HG03521 (cell line): ENCODE measurements around the gene TSPEAR.
"Not testable (repeated sequence)": the region's sequence is repeated elsewhere in the genome, so short reads cannot be mapped to it uniquely, and the experiment has no call there.

ENCODE experiments used
- ATAC-seq: cut with Tn5 transposase; IDR thresholded peaks from one replicate; pipeline ENCODE4 v1.9.1; 2021; ENCODE audit warnings: mild to moderate bottlenecking, moderate library complexity; ENCODE audit not compliant: unreplicated experiment

The TSPEAR gene

DNA sequence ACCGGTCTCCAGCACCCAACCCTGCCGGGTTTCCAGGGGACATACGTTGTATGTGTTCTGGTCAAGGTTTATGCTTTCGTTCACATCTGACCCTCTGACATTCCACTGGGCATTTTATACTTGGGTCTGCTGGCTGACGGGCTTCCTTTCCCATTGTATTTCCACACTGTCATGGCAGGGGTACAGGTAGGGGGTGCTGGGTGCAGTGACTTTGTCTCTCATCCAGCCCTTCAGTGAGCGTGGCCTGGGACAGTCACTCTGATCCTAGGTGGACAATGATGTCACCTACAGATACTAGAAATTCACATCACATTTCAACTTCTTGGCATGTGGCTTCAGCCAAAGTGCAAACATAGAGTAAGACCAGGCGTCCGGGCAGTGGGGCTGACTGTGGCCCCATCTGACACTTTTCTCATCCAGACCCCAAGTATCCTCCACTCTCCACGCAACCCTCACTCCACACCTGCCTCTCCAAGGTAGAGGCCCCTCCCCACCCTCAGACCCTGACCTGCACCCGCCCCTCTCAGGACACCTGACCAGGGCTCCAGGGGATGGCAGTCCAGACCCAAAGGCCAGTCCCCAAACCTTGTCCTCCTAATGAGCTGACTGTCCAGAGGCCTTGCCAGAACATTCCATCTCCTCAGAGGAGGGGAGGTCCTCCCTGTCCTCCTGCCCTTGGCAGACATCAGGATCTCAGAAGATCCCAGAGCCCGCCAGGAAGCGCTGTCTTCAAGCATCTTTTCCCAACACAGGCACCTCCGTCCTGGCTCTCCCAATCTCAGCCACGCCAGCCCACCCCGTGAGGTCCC, 75.0 kb downstream of the TSPEAR start:
- ATAC-seq, result no peak

DNA sequence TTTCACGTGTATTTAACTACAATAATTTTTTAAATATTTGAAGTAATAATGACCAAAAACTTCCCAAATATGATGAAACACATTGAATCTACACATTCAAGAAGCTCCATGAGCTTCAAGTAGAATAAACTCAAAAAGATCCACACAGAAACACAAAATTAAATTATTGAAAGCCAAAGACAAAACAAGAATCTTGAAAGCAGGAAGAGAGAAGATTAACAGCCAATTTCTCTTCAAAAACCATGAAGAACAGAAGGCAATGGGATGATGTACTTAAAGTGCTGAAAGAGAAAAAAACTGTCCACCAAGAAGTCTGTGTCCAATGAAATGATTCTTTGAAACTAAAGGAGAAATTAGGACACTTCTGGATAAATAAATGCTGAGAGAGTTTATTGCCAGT, 79.3 kb downstream of the TSPEAR start:
- no peak for ATAC-seq

DNA sequence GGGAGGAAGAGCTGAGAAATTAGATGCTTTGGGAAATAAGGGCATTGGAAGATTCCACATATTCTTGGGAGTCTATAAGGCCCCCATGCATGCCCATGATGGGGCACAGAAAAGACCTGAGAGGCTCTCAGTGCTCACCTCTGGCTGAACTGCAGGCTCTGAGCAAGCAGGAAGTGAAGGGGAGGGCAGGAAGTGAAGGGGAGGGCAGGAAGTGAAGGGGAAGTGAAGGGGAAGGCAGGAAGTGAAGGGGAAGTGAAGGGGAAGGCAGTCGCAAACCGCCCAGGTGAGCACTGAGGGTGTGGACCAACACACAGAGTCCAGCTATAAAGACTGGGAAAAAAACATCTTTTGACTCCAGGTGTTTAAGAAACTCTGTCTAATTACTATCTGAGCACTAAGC, 80.9 kb downstream of the TSPEAR start:
- ATAC-seq, result no peak

DNA sequence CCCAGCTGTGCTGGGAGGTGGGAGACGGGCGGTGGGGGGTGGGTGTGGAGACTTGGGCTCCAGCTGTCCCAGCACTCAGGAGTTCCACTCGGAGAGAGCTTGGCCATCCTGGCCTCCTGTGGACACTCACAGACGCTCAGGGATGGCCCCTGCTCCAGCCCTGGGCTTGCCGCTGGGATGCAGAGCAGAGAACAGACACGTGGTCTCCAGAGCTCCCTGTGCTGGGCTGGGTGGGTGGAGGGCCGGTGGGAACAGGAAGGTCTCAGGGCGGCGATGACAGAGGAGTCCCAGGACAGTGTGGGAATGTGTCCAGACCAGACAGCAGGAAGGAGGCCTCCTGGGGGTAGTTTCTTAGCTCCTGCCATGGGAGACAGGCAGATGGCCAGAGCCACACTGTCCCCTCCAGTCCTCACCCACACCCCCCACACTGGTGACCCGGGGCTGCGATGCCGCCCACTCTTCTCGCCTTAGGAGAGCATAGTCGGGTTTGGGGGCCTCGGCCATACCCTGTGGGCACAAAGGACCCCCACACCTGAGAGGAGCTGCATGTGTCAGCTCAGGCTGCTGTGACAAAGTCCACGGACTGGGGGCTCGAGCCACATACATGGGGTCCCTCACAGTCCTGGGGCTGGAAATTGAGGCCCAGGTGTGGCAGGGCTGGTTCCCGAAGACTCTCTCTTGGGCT, 82.5 kb downstream of the TSPEAR start:
- no peak for ATAC-seq

DNA sequence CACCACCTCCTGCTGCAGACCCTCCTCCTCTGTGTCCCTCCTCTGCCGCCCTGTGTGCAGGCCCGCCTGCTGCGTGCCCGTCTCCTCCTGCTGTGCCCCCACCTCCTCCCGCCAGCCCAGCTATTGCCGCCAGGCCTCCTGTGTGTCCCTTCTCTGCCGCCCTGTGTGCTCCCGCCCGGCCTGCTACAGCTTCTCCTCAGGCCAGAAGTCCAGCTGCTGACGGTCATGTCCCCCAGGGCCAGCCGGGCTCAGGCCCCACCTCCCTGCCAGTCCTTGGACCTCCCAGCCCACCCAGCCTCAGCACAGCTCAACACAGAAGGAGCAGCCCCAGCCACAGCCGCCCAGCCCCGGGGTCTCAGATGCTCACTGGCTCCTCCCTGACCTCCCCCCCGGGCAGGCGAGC, 83.5 kb downstream of the TSPEAR start:
- ATAC-seq, result not testable (repeated sequence)

DNA sequence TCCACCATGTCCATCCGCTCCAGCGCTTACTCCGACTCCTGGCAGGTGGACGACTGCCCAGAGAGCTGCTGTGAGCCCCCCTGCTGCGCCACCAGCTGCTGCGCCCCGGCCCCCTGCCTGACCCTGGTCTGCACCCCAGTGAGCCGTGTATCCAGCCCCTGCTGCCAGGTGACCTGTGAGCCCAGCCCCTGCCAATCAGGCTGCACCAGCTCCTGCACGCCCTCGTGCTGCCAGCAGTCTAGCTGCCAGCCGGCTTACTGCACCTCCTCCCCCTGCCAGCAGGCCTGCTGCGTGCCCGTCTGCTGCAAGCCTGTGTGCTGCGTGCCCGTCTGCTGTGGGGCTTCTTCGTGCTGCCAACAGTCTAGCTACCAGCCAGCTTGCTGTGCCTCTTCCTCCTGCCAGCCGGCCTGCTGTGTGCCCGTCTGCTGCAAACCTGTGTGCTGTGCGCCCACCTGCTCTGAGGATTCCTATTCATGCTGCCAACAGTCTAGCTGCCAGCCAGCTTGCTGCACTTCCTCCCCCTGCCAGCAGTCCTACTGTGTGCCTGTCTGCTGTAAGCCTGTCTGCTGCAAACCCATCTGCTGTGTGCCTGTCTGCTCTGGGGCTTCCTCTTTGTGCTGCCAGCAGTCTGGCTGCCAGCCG, 84.1 kb downstream of the TSPEAR start:
- not testable (repeated sequence) for ATAC-seq

DNA sequence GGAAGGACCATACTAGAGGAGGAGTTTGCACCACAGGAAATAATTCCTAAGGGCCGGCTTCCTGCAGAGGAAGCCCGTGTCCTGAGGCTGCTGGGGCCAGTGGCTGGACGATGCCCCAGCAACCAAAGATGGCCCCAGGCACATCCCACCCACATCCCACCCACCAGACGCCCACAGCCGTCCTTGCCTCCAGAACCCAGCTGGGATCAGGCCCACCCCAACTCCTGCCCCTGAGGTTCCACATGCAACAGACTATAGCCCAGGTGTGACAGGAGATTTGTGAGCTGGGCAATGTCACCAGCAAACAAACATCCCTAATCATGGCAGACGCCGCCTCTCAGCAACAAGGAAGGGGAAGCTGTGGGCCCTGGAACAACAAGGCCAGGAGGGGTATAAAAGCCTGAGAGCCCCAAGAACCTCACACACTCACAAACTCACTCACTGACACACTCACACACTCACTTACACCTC, 84.7 kb downstream of the TSPEAR start, which contains the start of gene KRTAP10-9:
Gene KRTAP10-9 (plus strand): TSS at position 421 of the 471 bp plus-strand sequence. CDS start 79 bp downstream, outside the sequence.
- ATAC-seq, result no peak

DNA sequence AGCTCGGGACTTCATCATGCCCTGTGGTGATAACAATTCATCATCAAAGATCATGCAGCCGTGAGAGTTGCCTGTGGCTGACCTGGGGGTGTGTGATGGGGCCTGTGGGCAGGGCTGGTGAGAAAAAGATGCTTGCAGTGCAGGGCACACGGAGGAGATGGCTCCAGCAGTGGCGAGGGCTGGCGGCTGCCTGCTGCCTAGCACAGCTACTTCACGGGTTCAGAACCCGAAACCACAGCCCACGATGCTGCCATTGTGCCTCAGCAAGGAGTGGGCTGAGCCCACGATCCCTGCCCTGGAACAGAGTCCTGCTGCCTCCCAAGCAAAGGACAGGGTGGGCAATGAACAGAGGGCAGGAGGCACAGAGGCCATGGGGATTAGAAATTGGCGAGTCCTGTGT, 85.1 kb downstream of the TSPEAR start:
- ATAC-seq, result no peak

DNA sequence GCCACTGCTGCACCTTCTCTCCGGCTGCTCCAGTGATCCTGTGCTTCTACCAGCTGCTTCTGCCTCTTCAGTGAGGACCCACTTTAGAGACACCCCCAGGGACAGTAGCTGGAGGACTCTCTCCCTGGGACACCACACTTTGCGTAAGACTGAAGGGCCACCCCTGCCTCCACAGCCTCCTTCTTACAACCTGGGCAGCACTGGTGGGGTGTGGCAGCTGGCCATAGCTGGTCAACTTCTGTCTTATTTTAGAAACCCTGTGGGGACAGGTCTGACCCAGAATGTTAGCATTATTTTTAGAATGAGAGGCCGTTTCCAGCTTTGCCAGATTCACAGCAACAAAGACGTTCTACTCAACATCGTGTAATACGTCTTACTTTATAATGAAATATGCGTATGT, 85.6 kb downstream of the TSPEAR start:
- ATAC-seq, result no peak

DNA sequence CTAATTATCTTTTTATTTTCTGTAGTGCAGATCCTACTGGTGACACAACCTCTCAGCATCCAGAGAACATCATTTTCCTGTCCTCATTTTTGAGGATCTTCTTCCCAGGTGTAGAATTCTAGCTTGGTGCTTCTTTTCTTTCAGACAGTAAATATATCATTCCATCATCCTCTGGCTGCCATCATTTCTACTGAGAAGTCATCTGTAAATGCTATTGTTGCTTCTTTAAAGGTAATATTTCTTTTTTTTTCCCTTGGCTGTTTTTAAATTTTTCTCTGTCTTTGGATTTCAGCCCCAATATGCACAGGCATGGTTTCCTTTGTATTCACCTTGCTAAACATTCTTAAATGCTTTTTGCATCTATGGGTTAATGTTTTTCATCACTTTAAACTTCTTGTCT, 87.8 kb downstream of the TSPEAR start:
- no peak for ATAC-seq

DNA sequence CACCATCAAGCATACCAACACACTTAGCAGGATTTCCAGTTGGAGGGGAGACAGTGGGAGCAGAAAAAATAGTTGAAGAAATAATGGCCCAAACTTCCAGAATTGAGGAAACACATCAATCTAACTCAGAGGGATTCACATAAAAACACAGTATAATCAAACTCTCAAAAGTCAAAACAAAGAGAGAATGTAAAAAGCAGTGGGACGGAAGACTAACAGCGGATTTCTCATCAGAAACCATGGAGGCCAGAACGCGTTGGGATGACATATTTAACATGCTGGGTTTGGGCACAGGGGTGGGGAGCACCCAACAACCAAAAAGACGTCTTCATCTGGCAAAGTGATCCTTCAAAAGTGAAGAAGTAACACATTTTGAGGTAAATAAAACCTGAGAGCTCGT, 91.5 kb downstream of the TSPEAR start:
- no peak for ATAC-seq

DNA sequence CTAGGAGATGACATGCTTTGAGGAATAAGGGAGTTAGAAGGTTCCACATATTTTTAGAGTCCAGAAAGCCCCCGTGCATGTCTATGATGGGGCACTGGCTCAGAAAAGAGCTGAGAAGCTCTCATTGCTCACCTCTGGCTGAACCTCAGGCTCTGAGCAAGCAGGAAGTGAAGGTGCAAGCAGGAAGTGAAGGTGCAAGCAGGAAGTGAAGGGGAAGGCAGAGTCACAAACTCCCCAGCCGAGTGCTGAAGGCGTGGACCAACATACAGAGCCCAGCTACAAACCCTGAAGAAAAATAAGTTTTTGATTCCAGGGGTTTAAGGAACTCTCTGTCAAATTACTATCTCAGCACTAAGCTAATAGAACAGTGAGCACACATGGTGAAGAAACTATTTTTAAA, 92.5 kb downstream of the TSPEAR start:
- no peak for ATAC-seq

DNA sequence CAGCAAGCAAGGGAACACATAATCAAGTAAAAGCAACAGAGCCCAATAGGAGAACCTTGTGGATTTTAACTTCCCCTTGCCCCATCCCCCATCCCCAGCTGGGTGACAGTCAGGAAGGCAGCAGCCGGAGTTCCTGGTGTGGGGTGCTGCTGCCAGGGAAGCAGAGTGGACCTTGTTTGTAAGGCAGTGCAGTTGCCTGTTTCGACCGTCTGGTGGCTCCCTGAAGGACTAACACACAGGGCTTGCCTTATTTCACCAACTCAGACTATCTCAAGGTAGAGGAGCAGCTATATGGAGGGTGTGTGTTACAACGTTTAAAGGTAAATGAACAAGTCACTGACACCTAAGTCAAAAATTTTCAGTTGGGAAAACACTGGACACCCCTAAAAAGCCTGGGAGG, 92.9 kb downstream of the TSPEAR start:
- no peak for ATAC-seq

DNA sequence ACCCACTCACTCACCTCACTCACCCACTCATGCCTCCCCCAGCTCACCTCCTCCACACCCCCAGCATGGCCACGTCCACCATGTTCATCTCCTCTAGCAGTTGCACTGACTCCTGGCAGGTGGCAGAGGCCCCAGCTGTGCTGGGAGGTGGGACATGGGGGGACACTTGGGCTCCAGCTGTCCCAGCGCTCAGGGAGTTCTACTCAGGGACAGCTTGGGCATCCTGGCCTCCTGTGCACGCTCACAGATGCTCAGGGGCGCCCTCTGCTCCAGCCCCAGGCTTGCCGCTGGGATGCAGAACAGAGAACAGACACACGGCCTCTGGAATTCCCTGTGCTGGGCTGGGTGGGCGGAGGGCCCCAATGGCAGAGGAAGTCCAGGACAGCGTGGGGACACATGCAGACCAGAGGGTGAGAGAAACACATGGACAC, 94.3 kb downstream of the TSPEAR start:
- ATAC-seq, result no peak

DNA sequence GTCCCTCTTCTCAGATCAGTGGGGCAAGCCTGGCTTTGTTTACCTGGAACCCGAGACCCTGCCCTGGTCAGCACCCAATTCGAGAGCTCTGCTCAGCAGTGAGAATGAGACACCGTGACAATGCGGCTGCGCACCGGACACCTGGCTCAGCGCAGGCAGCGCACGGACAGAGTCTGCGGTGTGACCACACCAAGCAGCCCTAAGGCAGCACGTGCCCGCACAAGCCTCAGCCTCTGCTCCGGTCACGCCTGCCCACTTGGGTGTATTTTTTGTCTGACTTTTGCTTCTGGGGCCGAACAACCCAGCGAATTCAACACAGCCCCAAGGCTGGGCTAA, 94.8 kb downstream of the TSPEAR start:
- ATAC-seq, result no peak

DNA sequence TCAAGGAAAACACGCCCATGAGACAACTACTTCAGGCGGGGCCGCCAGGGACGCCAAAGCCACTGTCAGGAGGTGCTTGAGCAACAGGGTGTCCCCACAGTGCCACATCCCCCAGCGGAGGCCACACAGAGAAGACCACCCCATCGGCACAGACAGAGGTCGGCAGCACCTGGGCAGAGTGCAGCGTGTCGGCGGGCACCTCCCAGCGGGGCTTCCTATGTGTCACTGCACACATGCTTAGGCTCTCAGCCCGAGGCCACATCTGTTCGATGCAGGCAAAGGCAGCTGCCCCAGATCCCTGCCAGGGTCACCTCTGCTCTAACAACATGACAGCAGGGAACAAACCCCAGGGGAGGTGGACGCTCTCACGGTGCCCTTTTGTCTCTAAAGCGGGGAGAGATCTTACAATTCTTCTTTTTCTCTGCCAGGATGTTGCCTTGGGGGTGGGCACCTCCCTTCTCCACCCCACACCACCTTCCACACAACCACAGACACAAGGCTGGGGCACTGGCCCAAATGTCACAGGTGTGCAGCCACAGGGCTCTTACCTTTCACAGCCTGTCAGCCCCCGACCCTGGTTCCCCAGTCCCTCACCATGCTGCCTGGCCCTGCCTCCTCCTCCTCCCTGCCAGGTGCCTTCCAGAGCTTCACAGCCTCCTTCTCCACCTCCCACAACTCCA, 95.3 kb downstream of the TSPEAR start:
- no peak for ATAC-seq

DNA sequence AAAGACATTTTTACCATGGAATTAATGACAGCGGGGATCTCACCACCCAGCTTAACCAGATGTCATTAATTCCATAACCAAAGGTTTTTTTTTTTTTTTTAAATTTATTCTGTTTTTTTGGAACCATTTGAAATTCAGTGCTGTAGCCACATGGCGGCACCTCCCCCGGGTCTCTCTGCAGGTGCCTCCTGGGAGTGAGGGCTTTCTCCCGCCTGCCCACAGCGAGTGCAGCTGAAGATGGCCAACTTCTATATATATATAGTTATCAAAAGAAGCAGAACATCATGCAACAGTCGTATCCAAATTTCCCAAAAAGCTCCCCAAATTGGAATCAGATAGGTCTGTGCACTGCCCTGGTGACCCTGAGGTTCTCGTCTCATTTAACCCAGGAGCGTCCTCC, 95.9 kb downstream of the TSPEAR start:
- no peak for ATAC-seq

DNA sequence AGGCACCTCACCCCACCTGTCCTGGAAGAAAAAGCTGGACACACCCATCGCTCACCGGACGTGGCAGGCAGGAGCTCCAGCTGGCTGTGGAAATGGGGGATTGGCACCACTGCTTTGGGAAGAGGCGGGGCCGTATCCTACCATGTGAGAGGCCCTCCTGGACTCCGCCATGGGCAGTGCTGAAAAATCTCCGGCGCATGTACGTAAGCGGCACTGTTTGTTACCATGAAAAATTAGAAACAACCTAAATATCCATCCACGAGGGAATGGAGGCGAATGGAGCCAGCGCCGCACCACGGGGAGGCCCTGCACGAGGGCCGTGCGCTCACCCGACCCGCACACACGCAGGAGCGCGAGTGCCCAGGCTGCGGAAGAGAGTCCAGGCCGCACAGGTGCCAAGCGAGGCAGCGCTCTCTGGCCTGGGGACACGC, 96.4 kb downstream of the TSPEAR start:
- no peak for ATAC-seq

DNA sequence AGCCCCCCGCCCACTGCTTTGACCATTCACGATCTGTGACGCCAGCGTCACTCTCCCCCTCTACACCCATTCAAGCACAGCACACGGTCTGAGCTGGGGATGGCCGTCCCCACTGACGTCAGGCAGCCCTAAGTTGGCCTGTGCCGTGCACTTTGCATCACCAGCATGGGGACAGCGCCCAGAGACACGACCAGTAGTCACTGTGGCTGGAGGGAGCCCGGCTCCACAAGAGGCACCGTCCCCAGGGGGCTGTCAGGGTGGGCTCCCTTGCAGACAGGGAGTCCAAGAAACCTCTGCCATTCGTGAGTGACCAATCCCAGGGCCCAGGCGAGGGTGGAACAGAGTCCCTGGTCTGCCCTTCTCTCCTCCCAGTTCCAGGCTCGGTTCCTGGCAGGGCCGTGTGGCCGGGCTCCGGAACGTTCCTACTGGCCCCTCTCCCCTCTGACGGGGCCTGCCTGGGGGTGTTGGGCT, 97.2 kb downstream of the TSPEAR start:
- ATAC-seq, result no peak

DNA sequence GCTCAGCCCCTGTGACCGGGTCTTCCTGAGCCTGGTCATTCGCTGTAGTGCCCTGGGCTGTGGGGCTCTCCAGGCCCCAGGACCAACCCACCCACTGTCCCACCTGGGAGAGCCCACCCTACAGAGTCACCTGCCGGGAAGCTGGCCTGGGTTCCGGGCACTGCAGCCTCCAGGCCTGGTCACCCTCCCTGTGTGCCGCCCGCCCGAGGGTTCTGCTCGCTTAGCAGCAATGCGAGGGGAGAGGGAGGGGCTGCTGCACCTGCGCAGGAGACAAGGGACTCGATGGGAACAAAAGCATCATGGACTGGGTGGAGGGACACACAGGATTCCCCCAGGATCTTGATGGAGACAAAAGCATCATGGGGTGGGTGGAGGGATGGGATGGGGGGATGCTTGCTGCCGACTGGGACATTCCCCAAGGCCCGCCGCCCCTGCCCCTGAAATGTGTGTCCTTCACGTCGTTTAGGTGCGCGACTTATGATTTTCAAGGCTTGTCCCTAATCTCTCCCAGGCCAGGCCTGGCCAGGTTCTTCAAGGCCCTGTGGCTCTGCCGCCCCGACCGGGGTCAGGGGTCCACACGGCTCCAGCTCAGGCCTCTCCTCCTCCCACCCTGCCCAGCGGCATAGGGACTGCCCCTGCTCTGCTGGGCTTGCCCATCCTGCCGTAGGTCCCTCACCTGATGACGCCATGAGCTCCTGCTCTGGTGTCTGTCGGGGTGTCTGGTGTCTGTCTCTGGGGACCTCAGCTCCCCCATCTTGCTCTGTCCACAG, 97.8 kb downstream of the TSPEAR start:
- no peak for ATAC-seq
